ENCODE results near the gene ZFPM1.

- TF ChIP-seq, protein P1, sequence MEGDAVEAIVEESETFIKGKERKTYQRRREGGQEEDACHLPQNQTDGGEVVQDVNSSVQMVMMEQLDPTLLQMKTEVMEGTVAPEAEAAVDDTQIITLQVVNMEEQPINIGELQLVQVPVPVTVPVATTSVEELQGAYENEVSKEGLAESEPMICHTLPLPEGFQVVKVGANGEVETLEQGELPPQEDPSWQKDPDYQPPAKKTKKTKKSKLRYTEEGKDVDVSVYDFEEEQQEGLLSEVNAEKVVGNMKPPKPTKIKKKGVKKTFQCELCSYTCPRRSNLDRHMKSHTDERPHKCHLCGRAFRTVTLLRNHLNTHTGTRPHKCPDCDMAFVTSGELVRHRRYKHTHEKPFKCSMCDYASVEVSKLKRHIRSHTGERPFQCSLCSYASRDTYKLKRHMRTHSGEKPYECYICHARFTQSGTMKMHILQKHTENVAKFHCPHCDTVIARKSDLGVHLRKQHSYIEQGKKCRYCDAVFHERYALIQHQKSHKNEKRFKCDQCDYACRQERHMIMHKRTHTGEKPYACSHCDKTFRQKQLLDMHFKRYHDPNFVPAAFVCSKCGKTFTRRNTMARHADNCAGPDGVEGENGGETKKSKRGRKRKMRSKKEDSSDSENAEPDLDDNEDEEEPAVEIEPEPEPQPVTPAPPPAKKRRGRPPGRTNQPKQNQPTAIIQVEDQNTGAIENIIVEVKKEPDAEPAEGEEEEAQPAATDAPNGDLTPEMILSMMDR (IDR thresholded peaks at IDR 0.05; ENCODE audit: low read depth, low read length): no peak
- no peak for TF ChIP-seq EZH2phosphoT487 (IDR thresholded peaks at IDR 0.05; ENCODE audit: low read depth)
Measured at GRCh38 chr16:88421301-88421700, 31.8 kb upstream of the ZFPM1 start.

All from OCI-LY3 (cell line).